ENCODE measurements around the gene HIF1AN.

The HIF1AN gene

GRCh38 chr10:100522107-100522801 is 13.5 kb upstream of the HIF1AN start:
- no peak for DNase-seq

GRCh38 chr10:100522945-100523344 is 12.8 kb upstream of the HIF1AN start:
- DNase-seq, result no peak

GRCh38 chr10:100524206-100524605 is 11.5 kb upstream of the HIF1AN start:
- DNase-seq, result no peak

GRCh38 chr10:100524638-100525037 is 11.1 kb upstream of the HIF1AN start:
- no peak for DNase-seq

- DNase-seq, result no peak
Measured at GRCh38 chr10:100528123-100528886, 7.4 kb upstream of the HIF1AN start.

GRCh38 chr10:100528921-100529474 is 6.7 kb upstream of the HIF1AN start:
- DNase-seq, result no peak

GRCh38 chr10:100529475-100530298 is 6.1 kb upstream of the HIF1AN start, which contains the start of gene NDUFB8:
TSS of gene NDUFB8 (minus strand) at chr10:100529871. CDS start at chr10:100529851, 20 bp downstream.
- peak; percentile 74 to 81 (median 80) for DNase-seq

- DNase-seq, result no peak
Measured at GRCh38 chr10:100531761-100532160, 4.0 kb upstream of the HIF1AN start.

- DNase-seq, result no peak
Measured at GRCh38 chr10:100534726-100535125, 1.0 kb upstream of the HIF1AN start.

GRCh38 chr10:100535338-100535714 is 417 bp upstream of the HIF1AN start:
- DNase-seq, result no peak

GRCh38 chr10:100537475-100537874 is 1.7 kb downstream of the HIF1AN start:
- no peak for DNase-seq

GRCh38 chr10:100544950-100545349 is 9.2 kb downstream of the HIF1AN start:
- DNase-seq, result no peak

- no peak for DNase-seq
Measured at GRCh38 chr10:100551196-100551595, 15.5 kb downstream of the HIF1AN start.

GRCh38 chr10:100551738-100552137 is 16.0 kb downstream of the HIF1AN start:
- no peak for DNase-seq

GRCh38 chr10:100553929-100554328 is 18.2 kb downstream of the HIF1AN start:
- DNase-seq, result no peak

- no peak for DNase-seq
Measured at GRCh38 chr10:100554902-100555301, 19.2 kb downstream of the HIF1AN start.

GRCh38 chr10:100560248-100560647 is 24.5 kb downstream of the HIF1AN start:
- no peak for DNase-seq

GRCh38 chr10:100561005-100561404 is 25.3 kb downstream of the HIF1AN start:
- no peak for DNase-seq

- peak; percentile 36 to 55 (median 49) for DNase-seq
Measured at GRCh38 chr10:100562008-100562672, 26.4 kb downstream of the HIF1AN start.

GRCh38 chr10:100565206-100565985 is 29.7 kb downstream of the HIF1AN start:
- no peak for DNase-seq

GRCh38 chr10:100566561-100566960 is 30.8 kb downstream of the HIF1AN start:
- no peak for DNase-seq

- no peak for DNase-seq
Measured at GRCh38 chr10:100567249-100567648, 31.5 kb downstream of the HIF1AN start.

All from activated CD4-positive, CD25-positive, alpha-beta regulatory T cell (primary cell).